Measurements from ENCODE around the gene SORBS2.

SORBS2 gene

DNA sequence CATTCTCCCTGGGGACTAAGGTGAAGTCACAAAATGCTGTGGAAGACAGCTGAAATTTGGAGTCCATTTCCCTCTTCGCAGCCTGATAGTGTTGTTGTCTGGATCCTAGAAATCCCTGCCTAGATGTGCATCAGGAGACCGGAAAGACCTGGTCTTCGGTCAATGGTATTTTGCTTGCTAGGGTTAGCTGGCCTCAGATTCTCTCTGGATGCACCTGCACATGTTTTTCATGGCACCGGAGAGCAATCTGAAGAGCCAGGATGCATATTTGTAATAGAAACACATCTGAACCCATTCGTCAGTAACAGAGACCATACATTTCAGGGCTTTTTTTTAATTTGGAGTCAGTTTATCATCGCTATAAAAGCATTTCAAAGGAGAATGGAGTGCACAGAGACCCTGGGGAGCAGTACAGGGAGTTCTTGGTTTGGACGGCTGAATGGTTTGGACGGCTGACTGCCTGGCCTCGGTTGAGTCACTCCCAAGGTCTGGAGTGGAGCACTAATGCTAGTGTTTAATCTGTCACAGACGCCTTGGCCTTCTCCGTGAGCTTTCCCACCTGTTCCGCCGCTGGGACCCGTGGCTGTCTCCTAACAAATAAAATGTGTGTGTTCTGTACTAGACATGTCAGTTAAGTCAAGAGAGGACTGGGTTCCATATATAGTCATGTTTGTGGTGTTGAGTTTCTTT lies 269.2 kb downstream of the SORBS2 start:
- no peak for DNase-seq

DNA sequence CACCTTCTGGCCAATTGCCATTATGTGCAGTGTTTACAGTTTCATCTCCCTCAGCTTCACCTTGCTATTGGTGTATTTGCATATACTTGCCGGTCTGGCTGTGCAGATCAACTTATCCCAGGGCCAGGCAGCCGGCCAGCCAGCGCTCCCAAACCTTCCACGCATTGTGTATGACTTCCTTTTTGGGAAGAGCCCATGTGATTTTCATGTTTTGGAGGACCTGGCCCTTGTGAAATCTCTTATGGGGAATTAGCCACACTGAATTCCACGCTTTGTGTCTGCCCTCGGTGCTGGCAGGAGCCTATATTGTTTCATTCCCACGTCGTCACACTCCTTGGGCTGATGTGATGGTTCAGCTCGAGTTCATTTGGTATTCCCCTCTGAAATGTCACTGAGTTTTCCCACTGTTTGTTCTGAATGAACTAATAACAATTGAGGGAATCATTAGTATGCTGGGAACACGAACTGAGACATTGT lies 270.7 kb downstream of the SORBS2 start:
- no peak for DNase-seq

DNA sequence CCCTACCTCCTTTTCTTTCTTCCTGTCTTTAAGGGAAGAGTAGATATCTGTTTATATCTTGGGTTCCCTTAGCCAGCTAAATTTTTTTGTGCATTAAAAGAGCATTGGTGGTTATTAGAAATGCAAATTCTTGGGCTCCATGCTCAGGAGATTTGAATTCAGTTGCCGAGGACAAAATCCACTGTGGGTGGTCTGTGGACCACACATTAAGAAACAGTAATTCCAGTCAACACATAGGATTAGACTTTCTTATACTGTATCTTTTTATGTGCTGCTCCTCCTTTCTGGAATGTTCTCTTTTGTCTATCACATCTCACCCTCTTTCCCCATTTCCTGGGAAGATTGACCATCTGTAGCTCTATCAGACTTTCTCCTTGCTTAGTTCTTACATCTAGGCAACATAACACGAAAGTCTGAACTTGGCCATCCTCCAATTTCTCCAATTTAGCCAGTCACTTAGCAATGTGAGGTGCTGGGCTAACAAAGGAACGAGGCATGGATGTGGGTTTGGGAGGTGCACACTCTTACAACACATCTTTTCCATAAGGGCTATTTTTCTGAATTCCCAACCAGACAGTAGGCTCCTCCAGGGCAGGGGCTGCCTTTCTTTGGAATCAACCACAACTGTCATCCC lies 271.4 kb downstream of the SORBS2 start:
- DNase-seq, result no peak

- no peak for DNase-seq
Measured at GRCh38 chr4:185540040-185540439, 272.0 kb downstream of the SORBS2 start.

GRCh38 chr4:185538806-185539205 lies 273.2 kb downstream of the SORBS2 start:
- DNase-seq, result no peak

GRCh38 chr4:185536411-185536709 lies 275.6 kb downstream of the SORBS2 start:
- DNase-seq, result no peak

GRCh38 chr4:185535612-185536410 lies 276.2 kb downstream of the SORBS2 start:
- peak; percentile 37 for DNase-seq

Measured in NCI-H1092 (cell line).